Measurements from ENCODE around the gene IDH3B.

Gene IDH3B

DNA sequence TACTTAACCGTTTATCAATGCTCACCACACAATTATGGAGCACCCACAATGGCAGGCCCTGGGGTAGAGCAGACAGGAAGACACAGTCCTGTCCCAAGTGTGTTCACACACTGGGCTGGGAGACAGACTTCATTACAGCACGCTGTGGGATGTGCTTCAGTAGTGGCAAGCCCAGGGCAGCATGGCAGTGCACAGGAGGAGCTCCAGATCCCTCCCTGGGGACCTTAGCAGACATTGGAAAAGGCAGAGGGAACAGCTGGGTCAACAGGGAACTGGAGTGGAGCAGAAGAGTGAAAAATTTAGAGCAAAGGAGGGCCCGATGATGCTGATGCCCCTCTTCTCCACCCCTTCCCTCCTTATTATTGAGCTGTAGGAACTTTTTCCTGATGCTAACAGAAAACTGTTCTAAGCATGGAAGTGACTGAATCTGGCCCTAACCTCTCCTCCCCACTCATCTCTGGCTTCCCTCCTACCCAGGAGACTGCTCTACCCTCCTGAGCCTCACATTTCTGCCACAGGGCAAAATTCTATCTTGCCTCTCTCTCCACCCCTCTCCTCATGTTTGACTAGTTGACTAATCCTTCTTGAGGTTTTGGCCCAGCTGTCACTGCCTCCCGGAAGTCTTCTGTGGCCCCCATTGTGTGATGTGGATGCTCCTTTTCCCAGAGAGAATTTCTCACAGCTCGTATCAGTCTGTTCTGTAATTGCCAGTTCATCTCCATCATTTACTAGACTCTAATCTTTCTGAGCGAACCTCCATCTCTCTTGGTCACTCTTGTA is 52.9 kb downstream of the IDH3B start:
- DNase-seq = no peak

DNA sequence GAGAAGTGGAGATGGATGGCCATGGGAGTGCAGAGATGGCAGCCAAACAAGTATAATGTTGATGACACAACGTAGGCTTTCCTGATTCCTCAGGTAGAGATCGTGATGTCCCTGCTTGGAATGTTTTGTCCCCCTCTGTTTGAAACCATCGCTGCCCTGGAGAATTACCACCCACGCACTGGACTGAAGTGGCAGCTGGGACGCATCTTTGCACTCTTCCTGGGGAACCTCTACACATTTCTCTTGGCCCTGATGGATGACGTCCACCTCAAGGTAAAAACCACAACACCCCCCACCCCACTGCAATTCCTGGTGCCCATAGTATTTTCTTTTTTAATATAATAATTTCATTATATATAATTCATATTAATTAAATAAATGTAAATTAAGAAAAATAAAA is 53.7 kb downstream of the IDH3B start:
- no peak for DNase-seq

All from CD4-positive, alpha-beta T cell treated with Interferon gamma for 1 hour (primary cell).